K562 (cell line): ENCODE results near the gene FTO. TPM values are rescaled to one million over a fixed set of nuclear protein-coding genes. Genes with fewer than 3 reads are reported as not detected.

Experiments
- ATAC-seq: fragments of 200-7000 bp; cut with Tn5 transposase; 3 replicates; pipeline ENCODE4 v1.9.1; 2020; ENCODE audit warnings: moderate library complexity
- BruUV-seq: library from RNA; stranded (reverse); fragments of 400-500 nt; replicated peaks from 2 replicates; lab custom pipeline; 2021; lab: Mats Ljungman, UMichigan
- CTCF ChIA-PET: fragments of 300-600 bp; formaldehyde crosslinking; extraction: SDS; loops from one replicate; lab custom pipeline; 2021; ENCODE audit warnings: low intra/inter-chr PET ratio; lab: Yijun Ruan, JAX
- POLR2A ChIA-PET: fragments of 300-600, 350-650 bp; sonication (Branson Sonifier 250); formaldehyde crosslinking; extraction: SDS; loops from one replicate; lab custom pipeline; 2021; ENCODE audit warnings: antibody characterized with exemption, inconsistent platforms; lab: Yijun Ruan, JAX
- DNase-seq, 4 experiments: peaks; one replicate each; pipeline versions ENCODE4 v3.0.0 to v3.0.0-alpha.2; 2011 to 2018; ENCODE audit warnings: low spot score in 3 of 4, mixed read lengths in 3 of 4; ENCODE audit errors: extremely low read depth in 1 of 4
- FAIRE-seq: peaks from 2 replicates; lab custom pipeline; 2011; peaks lifted over from hg19 to GRCh38; lab: Jason Lieb, UNC
- H2AFZ ChIP-seq: 2 replicates; pipeline ENCODE4 v1.6.0; 2011; ENCODE audit warnings: low read depth, low read length, control low read depth, inconsistent platforms
- H3K27ac ChIP-seq: fragments of 200-600 bp; 3 replicates; pipeline ENCODE4 v1.8.0; 2011; ENCODE audit warnings: low read depth, mild to moderate bottlenecking, control low read depth, inconsistent platforms, low read length, moderate library complexity, mixed read lengths; ENCODE audit errors: extremely low read depth
- H3K27me3 ChIP-seq, 2 experiments: fragments of 300-600 bp in 1 of 2; 2 replicates in 1 of 2; 3 replicates in 1 of 2; pipeline versions ENCODE4 v1.6.0 to v1.8.0; 2011; ENCODE audit warnings: inconsistent platforms in 2 of 2, low read length in 2 of 2, mild to moderate bottlenecking in 1 of 2, mixed read lengths in 1 of 2, moderate library complexity in 1 of 2; ENCODE audit not compliant: control insufficient read depth in 2 of 2, insufficient read depth in 2 of 2
- H3K36me3 ChIP-seq: fragments of 300-600 bp; 3 replicates; pipeline ENCODE4 v1.8.0; 2011; ENCODE audit warnings: mild to moderate bottlenecking, low read length, inconsistent platforms; ENCODE audit not compliant: control insufficient read depth, insufficient read depth
- H3K4me1 ChIP-seq, 2 experiments: fragments of 200-600 bp in 1 of 2; replicated peaks in 1 of 2; 2 replicates in 1 of 2; 3 replicates in 1 of 2; pipeline versions ENCODE4 v1.5.1 to v1.8.0; 2011; ENCODE audit warnings: inconsistent platforms in 2 of 2, low read length in 2 of 2, mild to moderate bottlenecking in 1 of 2, mixed read lengths in 1 of 2, moderate library complexity in 1 of 2; ENCODE audit not compliant: control insufficient read depth in 2 of 2, insufficient read depth in 2 of 2
- H3K4me2 ChIP-seq: 2 replicates; pipeline ENCODE4 v1.6.1; 2011; ENCODE audit warnings: low read length, control low read depth, inconsistent platforms, mixed read lengths; ENCODE audit not compliant: insufficient read depth
- H3K4me3 ChIP-seq: fragments of 200-600 bp; sonication (generic), shearing (Covaris generic); 2 replicates; pipeline ENCODE4 v1.5.1; 2016; ENCODE audit warnings: control low read depth, inconsistent platforms
- H3K79me2 ChIP-seq: fragments of 200-600 bp; 3 replicates; pipeline ENCODE4 v1.8.0; 2011; ENCODE audit warnings: low read length, inconsistent platforms; ENCODE audit not compliant: control insufficient read depth, insufficient read depth
- H3K9ac ChIP-seq, 2 experiments: 2 replicates each; pipeline versions ENCODE4 v1.6.0 to v1.6.1; 2011; ENCODE audit warnings: low read depth in 2 of 2, low read length in 2 of 2, control low read depth in 1 of 2, inconsistent platforms in 1 of 2, mild to moderate bottlenecking in 1 of 2, mixed read lengths in 1 of 2; ENCODE audit not compliant: insufficient read depth in 1 of 2
- H3K9me1 ChIP-seq: one replicate; pipeline ENCODE4 v1.6.0; 2011; ENCODE audit warnings: inconsistent platforms, mild to moderate bottlenecking, low read length, moderate library complexity; ENCODE audit not compliant: control insufficient read depth, insufficient read depth
- H3K9me3 ChIP-seq: replicated peaks from 2 replicates; pipeline ENCODE4 v1.5.1; 2011; ENCODE audit warnings: low read depth, low read length, inconsistent platforms; ENCODE audit not compliant: control insufficient read depth, insufficient read depth
- H4K20me1 ChIP-seq: replicated peaks from 2 replicates; pipeline ENCODE4 v1.6.1; 2011; ENCODE audit warnings: low read length, inconsistent platforms, mixed read lengths; ENCODE audit not compliant: control insufficient read depth, insufficient read depth
- CBX8 ChIP-seq: fragments of 200-600 bp; sonication (generic); IDR thresholded peaks from 2 replicates; pipeline ENCODE4 v1.6.1; 2012; ENCODE audit warnings: borderline replicate concordance, mixed run types, low read depth, mild to moderate bottlenecking, moderate library complexity, mixed read lengths, low read length, control low read depth, inconsistent platforms; ENCODE audit not compliant: poor library complexity, severe bottlenecking; ENCODE audit errors: extremely low read depth
- FUS ChIP-seq: fragments of 200-400 bp; formaldehyde crosslinking; optimal IDR thresholded peaks from 2 replicates; pipeline ENCODE3; 2017; ENCODE audit warnings: low read depth, low read length
- POLR2B ChIP-seq: fragments of 450-650 bp; IDR thresholded peaks from 2 replicates; pipeline ENCODE4 v1.6.1; 2018; ENCODE audit warnings: low read depth; ENCODE audit not compliant: partially characterized antibody
- RNF2 ChIP-seq: sonication (generic); IDR thresholded peaks from 2 replicates; pipeline ENCODE4 v1.6.1; 2016
- TAF9B ChIP-seq: fragments of 450-650 bp; IDR thresholded peaks from 2 replicates; pipeline ENCODE4 v1.6.1; 2018; ENCODE audit warnings: mild to moderate bottlenecking; ENCODE audit not compliant: partially characterized antibody
- USF1 ChIP-seq: sonication (generic); formaldehyde crosslinking; IDR thresholded peaks from 2 replicates; pipeline ENCODE4 v1.9.0; 2022; ENCODE audit warnings: mild to moderate bottlenecking, missing genetic modification reagents
- ZBTB34 ChIP-seq: fragments of 250-450 bp; sonication (Bioruptor Pico); IDR thresholded peaks from 2 replicates; pipeline ENCODE4 v1.8.0; 2021; ENCODE audit warnings: mild to moderate bottlenecking, moderate library complexity
- ZNF124 ChIP-seq: sonication (generic); formaldehyde crosslinking; IDR thresholded peaks from 2 replicates; pipeline ENCODE4 v1.8.1; 2022; ENCODE audit warnings: missing genetic modification reagents
- ZNF449 ChIP-seq: fragments of 250-450 bp; sonication (Bioruptor Pico); IDR thresholded peaks from 2 replicates; pipeline ENCODE4 v1.8.0; 2022; ENCODE audit warnings: moderate library complexity, mild to moderate bottlenecking, inconsistent platforms
- ZNF76 ChIP-seq: fragments of 250-450 bp; sonication (Bioruptor Pico); IDR thresholded peaks from 2 replicates; pipeline ENCODE4 v1.4.0; 2020; ENCODE audit warnings: mild to moderate bottlenecking, moderate library complexity, borderline replicate concordance
- WGBS: fragments of 100-300 bp; shearing (Covaris generic); methylation state at CpG from one replicate; pipeline ENCODE4 v1.1.6; 2016; ENCODE audit warnings: low coverage, mixed read lengths; ENCODE audit not compliant: insufficient coverage; ENCODE audit errors: missing lambda C conversion rate; 5-methylcytosine and 5-hydroxymethylcytosine counted together
- in situ Hi-C: fragments of 300-500 bp; cut with MboI; formaldehyde crosslinking; loops from 4 replicates; pipeline ENCODE4 v1.15.0; 2018; ENCODE audit warnings: inconsistent platforms, mixed read lengths
- intact Hi-C: fragments of 100-400 bp; cut with micrococcal nuclease; formaldehyde crosslinking; loops from 2 replicates; pipeline ENCODE4 v1.14.2; 2022
- polyA plus RNA-seq, 8 experiments: library from polyadenylated mRNA; depleted of rRNA in 4 of 8; stranded (reverse) in 5 of 8; unstranded in 3 of 8; fragments of >200 nt; fragmentation: Nextera tagmentation in 2 of 8; fragmentation: Illumina TruSeq in 1 of 8; extraction: Ambion mirVana in 2 of 8; extraction: Trizol in 1 of 8; gene quantifications; 2 replicates each; pipeline versions ENCODE4 v1.2.1 to v1.2.3, GENCODE V29; 2011 to 2014; ENCODE audit warnings: inconsistent platforms in 1 of 8, missing spikeins in 1 of 8
- total RNA-seq, 7 experiments: library from RNA; depleted of rRNA in 6 of 7; stranded (reverse); fragments of >200 nt in 6 of 7; fragmentation: Illumina TruSeq in 2 of 7; extraction: Trizol in 2 of 7; gene quantifications; 2 replicates each; pipeline versions ENCODE4 v1.2.1 to v1.2.3, GENCODE V29; 2011 to 2021; ENCODE audit warnings: low replicate concordance in 1 of 7

Gene FTO
- total and polyA plus RNA-seq, 9 of the 15 experiments (the other 6 are each of a cell fraction or from before 2014, with no cell fraction given), result 11.3 to 27.7 (median 25.5) TPM

DNA sequence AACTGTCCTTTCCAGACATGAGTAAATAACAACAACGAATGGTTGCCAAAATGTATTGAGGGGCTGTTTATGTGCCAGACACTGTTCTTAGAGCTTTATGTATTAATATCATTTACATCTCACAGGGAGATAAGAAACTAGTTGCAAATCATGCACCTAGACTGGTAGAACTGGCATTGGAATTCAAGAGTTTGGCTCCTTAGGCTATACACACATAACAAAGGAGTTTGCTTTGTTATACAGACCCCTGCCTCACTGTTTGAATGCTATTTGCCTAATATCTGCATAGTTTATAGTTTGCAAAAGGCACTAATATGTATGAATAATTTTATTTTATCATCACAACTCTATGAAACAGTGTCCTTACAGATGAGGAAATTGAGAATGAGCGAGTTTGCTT lies 100.0 kb downstream of the FTO start (continued):
- TF ChIP-seq USF1 (CRISPR knock-in tag) (no peak), TAF9B (no peak), ZNF124 (CRISPR knock-in tag) (no peak)
- TF ChIP-seq, all 486 proteins: peak for 0

DNA sequence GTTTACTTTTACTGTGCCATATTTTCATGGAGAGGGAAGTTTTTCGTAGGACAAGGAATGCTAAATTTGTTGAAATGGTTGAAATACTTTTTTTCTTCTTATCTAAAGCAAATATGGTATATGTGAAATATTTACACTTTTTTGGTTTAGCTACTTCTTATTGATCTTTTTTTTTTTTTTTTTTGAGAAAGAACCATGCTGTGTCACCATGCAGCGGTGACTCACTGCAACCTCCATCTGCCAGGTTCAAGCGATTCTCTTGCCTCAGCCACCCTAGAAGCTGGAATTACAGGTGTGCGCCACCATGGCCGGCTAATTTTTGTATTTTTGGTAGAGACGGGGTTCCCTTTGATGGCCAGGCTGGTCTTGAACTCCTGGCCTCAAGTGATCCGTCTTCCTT lies 100.5 kb downstream of the FTO start:
- Histone ChIP-seq H3K9me1 (no peaks in the 10 kb centered on the region), H3K9me3 (no peaks in the 10 kb centered on the region), H3K9ac (no peak overlapping the region), H3K4me1 (no peaks in the 10 kb centered on the region; a peak in 1 of 5 replicates), H3K27ac (no peak overlapping the region), H3K79me2 (no peaks in the 10 kb centered on the region), H4K20me1 (no peaks in the 10 kb centered on the region), H3K36me3 (no peaks in the 10 kb centered on the region), H3K4me3 (no peak overlapping the region), H3K4me2 (no peak overlapping the region), H3K27me3 (no peaks in the 10 kb centered on the region), H2AFZ (no peak overlapping the region)
- ChIA-PET CTCF (no interaction called here), POLR2A (no interaction called here)
- in situ Hi-C loops, result no loop called here
- no TSS peak for BruUV-seq
- intact Hi-C loops, result no loop called here
- DNase-seq (no peak), FAIRE-seq (no peak), ATAC-seq (no peak)
- TF ChIP-seq FUS, result no peak
- TF ChIP-seq ZBTB34 (CRISPR knock-in tag), result no peak
- TF ChIP-seq RNF2, result no peak
- no peak for TF ChIP-seq ZNF449 (CRISPR knock-in tag)
- TF ChIP-seq POLR2B, result no peak
- TF ChIP-seq CBX8, result no peak
- no peak for TF ChIP-seq ZNF76 (CRISPR knock-in tag)
- 47% methylated on average over 7 of the region's 7 CpGs for WGBS
